Rectal smooth muscle tissue (tissue), 1 donor: ENCODE measurements around the gene CAMTA1.

Source experiments
- H3K27ac ChIP-seq: one replicate; pipeline ENCODE4 v1.7.0; 2013; ENCODE audit warnings: low read depth, low read length, inconsistent platforms
- H3K27me3 ChIP-seq: one replicate; pipeline ENCODE4 v1.7.0; 2013; ENCODE audit warnings: low read length; ENCODE audit not compliant: control insufficient read depth, insufficient read depth
- H3K36me3 ChIP-seq: one replicate; pipeline ENCODE4 v1.7.0; 2013; ENCODE audit warnings: low read length; ENCODE audit not compliant: control insufficient read depth, insufficient read depth
- H3K4me1 ChIP-seq: one replicate; pipeline ENCODE4 v1.7.0; 2013; ENCODE audit warnings: low read length; ENCODE audit not compliant: control insufficient read depth, insufficient read depth
- H3K4me3 ChIP-seq: one replicate; pipeline ENCODE4 v1.7.0; 2013; ENCODE audit warnings: low read length
- H3K9ac ChIP-seq: one replicate; pipeline ENCODE4 v1.7.0; 2013; ENCODE audit warnings: low read length

Gene CAMTA1

DNA sequence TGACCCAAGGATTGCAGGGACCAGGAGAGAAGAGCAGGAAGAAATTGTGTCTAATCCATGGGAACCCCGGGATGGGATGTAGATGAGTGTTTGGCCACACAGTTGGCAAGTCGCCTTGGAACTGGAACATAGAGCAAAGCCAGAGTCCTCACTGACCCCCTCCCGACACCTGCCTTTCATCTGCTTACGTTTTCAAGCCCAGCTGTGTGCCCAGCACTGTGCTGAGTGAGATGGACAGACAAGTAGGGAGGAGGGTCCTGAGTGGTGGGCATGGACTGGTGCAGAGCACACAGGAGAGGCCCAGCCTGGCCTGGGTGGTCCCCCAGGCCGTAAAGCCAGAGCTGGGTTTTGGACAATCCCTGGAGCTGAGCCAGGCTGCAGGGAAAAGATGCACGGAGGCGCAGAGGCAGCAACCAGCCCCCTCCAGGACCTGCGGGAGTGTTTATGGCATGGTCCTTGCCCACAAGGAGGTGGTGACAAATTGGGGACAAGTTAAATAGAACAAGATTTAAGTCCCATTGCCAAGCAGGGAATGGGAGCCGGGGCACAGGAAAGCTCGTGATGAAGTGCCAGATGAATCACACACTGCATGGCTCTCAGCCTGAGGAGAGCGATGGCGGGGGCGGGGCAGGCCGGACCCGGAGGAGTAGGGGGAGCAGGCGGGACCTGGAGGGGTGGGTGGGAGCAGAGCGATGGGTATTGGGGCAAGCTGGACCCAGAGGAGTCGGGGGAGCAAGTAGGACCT lies 828.0 kb downstream of the CAMTA1 start:
- H3K27ac ChIP-seq = no peak overlapping the region
- H3K4me3 ChIP-seq = no peak overlapping the region
- no peak overlapping the region for H3K9ac ChIP-seq
- H3K27me3 ChIP-seq = peaks cover 3% of the 10 kb centered on the region
- H3K36me3 ChIP-seq = no peaks in the 10 kb centered on the region
- no peaks in the 10 kb centered on the region for H3K4me1 ChIP-seq

DNA sequence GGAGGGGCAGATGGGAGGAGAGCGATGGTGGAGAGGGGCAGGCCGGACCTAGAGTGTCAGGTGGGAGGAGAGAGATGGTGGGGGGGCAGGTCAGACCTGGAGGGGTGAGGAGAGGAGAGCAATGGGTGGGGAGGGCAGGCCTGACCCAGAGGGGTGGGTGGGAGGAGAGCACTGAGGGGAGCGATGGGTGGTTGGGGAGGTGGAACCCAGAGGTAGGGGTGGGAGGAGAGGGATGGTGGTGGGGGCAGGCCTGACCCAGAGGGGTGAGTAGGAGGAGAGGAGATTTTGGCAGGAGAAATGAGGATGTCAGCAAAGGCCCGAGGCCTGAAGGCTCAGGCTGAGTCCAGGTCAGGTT lies 828.6 kb downstream of the CAMTA1 start:
- Histone ChIP-seq H3K36me3 (no peaks in the 10 kb centered on the region), H3K9ac (no peak overlapping the region), H3K27me3 (peaks cover 3% of the 10 kb centered on the region), H3K27ac (no peak overlapping the region), H3K4me3 (no peak overlapping the region), H3K4me1 (no peaks in the 10 kb centered on the region)

DNA sequence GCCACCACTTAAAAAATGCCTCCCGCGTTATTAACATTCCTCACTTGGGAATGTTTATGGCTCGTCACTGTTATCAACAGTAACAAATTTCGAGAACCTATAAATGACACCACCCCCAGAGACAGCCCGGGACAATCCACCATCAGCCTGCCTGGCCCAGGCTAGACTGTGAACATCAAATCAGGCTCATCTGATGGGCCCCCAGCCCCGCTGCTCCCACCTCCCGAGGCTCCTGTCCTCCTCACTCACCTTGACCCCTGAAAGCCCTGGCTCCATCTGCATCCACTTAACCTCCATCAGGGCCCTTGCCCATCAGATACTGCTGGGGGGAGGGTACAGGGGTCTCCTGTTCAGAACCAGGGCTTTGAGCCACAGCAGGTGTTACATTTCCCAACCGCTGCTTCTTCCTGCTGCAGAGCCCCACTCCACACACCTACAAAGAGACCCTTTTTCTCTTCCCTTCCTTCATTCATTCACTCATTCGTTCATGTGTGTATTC lies 829.4 kb downstream of the CAMTA1 start:
- no peak overlapping the region for H3K9ac ChIP-seq
- H3K4me1 ChIP-seq = no peaks in the 10 kb centered on the region
- no peak overlapping the region for H3K27ac ChIP-seq
- peaks cover 3% of the 10 kb centered on the region for H3K27me3 ChIP-seq
- H3K36me3 ChIP-seq = no peaks in the 10 kb centered on the region
- H3K4me3 ChIP-seq = no peak overlapping the region

- no peak overlapping the region for H3K27ac ChIP-seq
- no peaks in the 10 kb centered on the region for H3K36me3 ChIP-seq
- H3K9ac ChIP-seq = no peak overlapping the region
- H3K4me1 ChIP-seq = no peaks in the 10 kb centered on the region
- H3K27me3 ChIP-seq = peaks cover 2% of the 10 kb centered on the region
- H3K4me3 ChIP-seq = no peak overlapping the region
Observed at GRCh38 chr1:7615138-7615537, 829.9 kb downstream of the CAMTA1 start.

DNA sequence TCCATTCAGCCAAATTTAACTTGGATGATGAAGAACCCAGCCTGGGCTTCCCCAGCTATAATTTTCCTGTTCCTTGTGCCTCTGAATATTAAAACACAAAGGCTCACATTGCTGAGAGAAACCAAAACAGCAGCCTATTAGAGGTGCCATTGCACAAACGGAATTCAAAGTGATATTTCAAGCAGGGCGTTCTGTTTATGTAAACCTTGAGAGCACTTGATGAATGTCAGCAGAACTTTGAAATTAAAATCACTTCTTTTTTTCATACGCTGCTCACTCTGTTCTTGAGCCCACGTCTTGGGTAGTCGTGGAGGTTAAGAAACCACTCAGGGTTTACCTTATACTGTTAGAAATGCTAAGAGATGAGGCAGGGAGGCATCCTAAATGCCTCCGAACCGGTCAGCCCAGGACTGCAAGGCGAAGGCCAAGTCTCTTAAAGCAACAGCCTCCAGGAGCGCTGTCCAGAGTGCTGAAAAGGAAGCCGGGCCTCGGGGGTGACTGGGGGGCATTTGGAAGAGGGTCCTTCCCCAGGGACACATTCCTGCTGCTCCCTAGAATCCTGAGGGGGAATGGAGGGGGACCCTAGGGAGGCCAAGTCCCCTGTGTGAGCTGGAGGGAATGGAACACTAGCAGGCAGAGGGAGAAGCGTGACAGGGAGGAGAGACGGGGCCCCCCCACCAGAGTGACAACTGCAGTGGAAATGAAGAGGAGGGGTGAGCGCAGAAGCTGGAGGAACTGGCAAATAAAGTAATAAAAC lies 831.0 kb downstream of the CAMTA1 start:
- Histone ChIP-seq H3K9ac (no peak overlapping the region), H3K4me1 (no peaks in the 10 kb centered on the region), H3K4me3 (no peak overlapping the region), H3K27me3 (no peaks in the 10 kb centered on the region), H3K27ac (no peak overlapping the region), H3K36me3 (no peaks in the 10 kb centered on the region)

DNA sequence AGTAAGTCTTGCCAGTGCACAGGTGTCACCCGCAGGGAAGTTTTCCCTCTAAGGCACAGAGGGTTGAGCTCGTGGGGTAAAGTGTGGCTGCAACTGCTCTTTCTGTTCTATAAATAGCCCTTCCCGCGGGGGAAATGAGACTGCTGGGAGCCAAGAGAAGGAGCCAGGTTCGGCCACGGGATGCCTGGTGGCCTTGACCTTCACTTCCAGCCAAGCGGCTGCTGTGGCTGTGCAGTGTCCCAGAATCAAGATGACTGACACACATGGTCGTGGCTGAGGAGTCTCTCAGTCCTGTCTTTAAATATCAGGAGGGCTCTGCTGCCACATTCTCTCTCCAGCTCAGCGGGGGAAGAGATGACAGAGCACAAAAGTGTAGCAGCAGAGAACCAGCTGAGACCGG lies 831.7 kb downstream of the CAMTA1 start:
- H3K9ac ChIP-seq = no peak overlapping the region
- no peaks in the 10 kb centered on the region for H3K4me1 ChIP-seq
- H3K4me3 ChIP-seq = no peak overlapping the region
- no peaks in the 10 kb centered on the region for H3K27me3 ChIP-seq
- H3K27ac ChIP-seq = no peak overlapping the region
- no peaks in the 10 kb centered on the region for H3K36me3 ChIP-seq

DNA sequence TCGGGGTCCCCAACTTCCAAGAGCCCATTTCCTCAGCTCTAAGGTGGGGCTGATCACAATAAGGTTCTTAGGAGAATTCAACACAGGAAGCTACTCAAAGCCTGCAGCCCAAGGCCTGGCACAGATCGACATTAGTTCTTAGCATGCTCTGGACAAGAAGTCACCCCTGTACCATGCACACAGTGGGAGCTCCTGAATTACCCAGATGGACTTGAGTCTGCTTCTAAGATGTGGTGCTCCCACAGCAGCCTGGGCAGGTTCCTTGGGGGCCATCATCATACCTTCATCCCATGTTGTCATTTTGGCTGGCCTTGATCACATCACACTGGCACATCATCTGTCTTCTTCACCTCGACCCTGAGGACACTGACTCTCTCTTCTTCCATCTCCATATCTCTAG lies 832.6 kb downstream of the CAMTA1 start:
- H3K27me3 ChIP-seq = no peaks in the 10 kb centered on the region
- H3K4me1 ChIP-seq = no peaks in the 10 kb centered on the region
- H3K9ac ChIP-seq = no peak overlapping the region
- no peaks in the 10 kb centered on the region for H3K36me3 ChIP-seq
- H3K27ac ChIP-seq = no peak overlapping the region
- no peak overlapping the region for H3K4me3 ChIP-seq

DNA sequence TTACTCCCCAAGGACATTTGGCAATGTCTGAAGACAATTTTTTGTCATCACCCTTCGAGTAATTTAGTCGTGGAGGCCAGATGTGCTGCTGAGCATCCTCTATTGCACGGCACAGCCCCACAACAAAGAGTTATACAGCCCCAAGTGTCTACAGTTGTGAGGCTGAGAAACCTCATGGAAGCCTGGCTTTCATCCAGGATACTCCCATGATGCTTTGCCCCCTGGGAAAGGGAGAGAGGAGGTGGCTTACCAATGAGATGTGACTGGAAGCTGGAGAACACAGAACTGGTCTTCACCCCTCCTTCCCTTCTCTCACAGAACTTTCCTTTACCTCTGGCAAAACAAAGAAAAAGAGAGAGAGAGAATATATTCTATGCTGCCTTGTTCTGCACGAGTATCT lies 834.9 kb downstream of the CAMTA1 start:
- Histone ChIP-seq H3K27me3 (no peaks in the 10 kb centered on the region), H3K36me3 (no peaks in the 10 kb centered on the region), H3K4me3 (no peak overlapping the region), H3K9ac (no peak overlapping the region), H3K4me1 (no peaks in the 10 kb centered on the region), H3K27ac (no peak overlapping the region)

GRCh38 chr1:7621334-7622219 lies 836.3 kb downstream of the CAMTA1 start:
- Histone ChIP-seq H3K4me3 (no peak overlapping the region), H3K9ac (no peak overlapping the region), H3K36me3 (no peaks in the 10 kb centered on the region), H3K4me1 (no peaks in the 10 kb centered on the region), H3K27me3 (peaks cover 1% of the 10 kb centered on the region), H3K27ac (no peak overlapping the region)

GRCh38 chr1:7623842-7624241 lies 838.6 kb downstream of the CAMTA1 start:
- Histone ChIP-seq H3K27me3 (peaks cover 4% of the 10 kb centered on the region), H3K4me1 (no peaks in the 10 kb centered on the region), H3K27ac (no peak overlapping the region), H3K36me3 (no peaks in the 10 kb centered on the region), H3K4me3 (no peak overlapping the region), H3K9ac (no peak overlapping the region)

GRCh38 chr1:7624791-7625355 lies 839.6 kb downstream of the CAMTA1 start:
- Histone ChIP-seq H3K9ac (no peak overlapping the region), H3K36me3 (no peaks in the 10 kb centered on the region), H3K27me3 (peaks cover 4% of the 10 kb centered on the region), H3K4me3 (no peak overlapping the region), H3K4me1 (no peaks in the 10 kb centered on the region), H3K27ac (no peak overlapping the region)

DNA sequence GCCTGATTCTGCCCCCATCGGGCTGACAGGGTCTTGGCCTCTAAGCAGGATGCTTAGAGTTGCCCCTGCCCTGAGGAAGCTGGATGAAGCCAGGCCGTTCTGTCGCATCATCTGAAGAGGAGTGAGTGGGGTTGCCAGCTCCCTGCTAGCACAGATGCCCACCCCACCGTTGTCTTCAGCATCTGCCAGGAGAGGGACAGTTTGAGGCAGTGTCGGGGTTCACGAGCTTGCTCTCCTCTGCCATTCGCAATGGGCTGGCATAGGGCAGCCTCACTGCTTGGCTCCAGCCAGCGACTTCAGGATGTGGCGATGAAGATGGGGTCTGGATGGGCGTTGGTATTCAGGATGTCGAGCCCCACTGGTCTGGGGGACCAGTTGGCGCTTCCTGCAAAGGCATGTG lies 840.1 kb downstream of the CAMTA1 start:
- H3K4me3 ChIP-seq = no peak overlapping the region
- H3K4me1 ChIP-seq = no peaks in the 10 kb centered on the region
- H3K36me3 ChIP-seq = no peaks in the 10 kb centered on the region
- no peak overlapping the region for H3K27ac ChIP-seq
- no peak overlapping the region for H3K9ac ChIP-seq
- H3K27me3 ChIP-seq = peaks cover 4% of the 10 kb centered on the region
